AML-193 (cell line): ENCODE measurements around the gene LCN15.
"Not testable (repeated sequence)": the region's sequence is repeated elsewhere in the genome, so short reads cannot be mapped to it uniquely, and the experiment has no call there.

ENCODE experiments used
- DNase-seq, 2 experiments: peaks; one replicate each; lab custom pipeline; 2025; lab: John Stamatoyannopoulos, UW

Gene LCN15

GRCh38 chr9:136774416-136775045 lies 10.2 kb upstream of the LCN15 start:
- no peak for DNase-seq

DNA sequence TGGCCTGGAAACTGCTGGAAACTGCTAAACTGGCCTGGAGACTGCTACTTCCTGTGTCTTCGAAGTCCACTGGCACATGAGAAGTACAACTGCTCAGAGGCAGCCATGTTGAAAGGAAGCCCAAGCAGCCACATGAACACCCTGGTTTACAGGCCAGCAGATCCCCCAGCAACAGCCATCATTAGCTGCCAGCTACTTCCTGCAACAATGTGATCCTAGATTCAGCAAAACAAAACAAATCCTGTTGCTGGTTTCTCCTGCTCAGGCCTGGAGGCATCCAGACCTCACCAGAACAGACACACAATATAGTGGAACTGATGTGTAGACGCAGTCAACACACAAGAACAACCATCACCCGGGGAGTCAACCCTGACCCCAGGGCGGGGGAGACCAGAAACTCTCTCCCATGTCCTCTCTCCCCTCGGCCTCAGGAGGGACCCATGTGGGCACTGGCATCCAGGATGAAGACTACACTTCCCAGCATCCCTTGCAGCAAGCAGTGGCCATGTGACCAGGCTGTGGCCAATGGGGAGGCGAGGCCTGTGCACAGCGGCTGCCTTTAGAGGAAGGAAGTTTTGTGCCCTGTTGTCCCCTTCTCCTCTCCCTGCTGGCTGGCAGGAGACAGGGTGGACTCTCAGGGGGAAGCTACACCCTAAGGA lies 9.2 kb upstream of the LCN15 start:
- DNase-seq: peak; percentile 1 to 5

- no peak for DNase-seq
Measured at GRCh38 chr9:136771907-136772415, 7.6 kb upstream of the LCN15 start.

- DNase-seq: no peak
Measured at GRCh38 chr9:136769710-136770191, 5.4 kb upstream of the LCN15 start.

DNA sequence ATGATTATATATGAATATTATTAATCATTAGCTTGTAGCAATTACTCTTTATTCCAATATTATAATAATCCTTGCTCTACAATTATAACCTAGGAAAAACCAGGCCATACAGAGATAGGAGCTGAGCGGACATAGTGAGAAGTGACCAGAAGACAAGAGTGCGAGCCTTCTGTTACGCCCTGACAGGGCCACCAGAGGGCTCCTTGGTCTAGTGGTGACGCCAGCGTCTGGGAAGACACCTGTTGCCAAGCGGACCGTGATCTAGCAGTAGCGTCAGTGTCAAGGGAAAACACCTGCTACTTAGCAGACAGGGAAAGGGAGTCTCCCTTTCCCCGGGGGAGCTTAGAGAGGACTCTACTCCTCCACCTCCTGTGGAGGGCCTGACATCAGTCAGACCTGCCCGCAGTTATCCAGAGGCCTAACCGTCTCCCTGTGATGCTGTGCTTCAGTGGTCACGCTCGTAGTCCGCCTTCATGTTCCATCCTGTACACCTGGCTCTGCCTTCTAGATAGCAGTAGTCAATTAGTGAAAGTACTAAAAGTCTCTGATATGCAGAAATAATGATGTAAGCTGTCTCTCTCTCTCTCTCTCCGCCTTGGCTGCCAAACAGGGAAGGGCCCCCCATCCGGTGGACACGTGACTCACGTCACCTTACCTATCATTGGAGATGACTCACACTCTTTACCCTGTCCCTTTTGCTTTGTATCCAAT lies 2.2 kb upstream of the LCN15 start:
- DNase-seq: peak; percentile 13 to 22

GRCh38 chr9:136765745-136766409 lies 1.6 kb upstream of the LCN15 start:
- not testable (repeated sequence) for DNase-seq

DNA sequence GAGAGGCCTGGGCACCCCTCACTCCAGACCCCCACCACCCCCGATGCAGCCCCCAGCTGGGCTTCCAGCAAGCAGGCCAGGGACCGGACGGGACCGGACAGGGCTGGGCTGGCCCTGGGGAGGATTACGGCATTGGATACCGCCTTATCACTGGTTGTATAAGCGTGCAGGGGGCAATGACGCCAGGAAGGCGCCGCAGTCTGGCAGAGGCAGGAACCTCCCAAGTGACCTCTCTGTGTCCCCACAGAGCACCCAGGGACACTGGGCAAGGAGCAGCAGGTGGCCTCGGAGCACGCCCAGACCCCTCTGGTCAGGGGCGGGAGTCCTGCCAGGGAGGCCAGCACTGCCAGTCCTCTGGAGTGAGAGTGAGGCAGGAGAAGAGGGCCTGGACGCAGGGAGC lies 723 bp upstream of the LCN15 start:
- no peak for DNase-seq

DNA sequence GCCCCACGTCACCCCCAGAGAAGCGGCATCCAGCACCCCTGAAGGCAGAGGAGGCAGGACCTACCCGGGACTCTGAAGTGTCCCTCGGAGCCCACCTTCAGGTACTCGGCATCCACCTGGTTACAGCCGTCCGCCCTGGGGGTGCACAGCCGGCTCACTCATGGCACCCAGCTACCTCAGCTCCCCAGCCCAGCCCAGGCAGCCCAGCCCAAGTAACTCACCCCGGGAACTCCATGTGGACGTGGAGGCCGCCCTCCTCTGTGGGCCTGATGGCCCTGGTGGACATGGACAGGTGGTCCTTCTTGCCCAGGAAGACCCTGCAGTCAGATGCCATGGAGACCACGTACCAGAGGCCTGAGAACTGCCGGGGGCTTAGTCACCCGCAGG lies 676 bp downstream of the LCN15 start:
- DNase-seq: no peak

DNA sequence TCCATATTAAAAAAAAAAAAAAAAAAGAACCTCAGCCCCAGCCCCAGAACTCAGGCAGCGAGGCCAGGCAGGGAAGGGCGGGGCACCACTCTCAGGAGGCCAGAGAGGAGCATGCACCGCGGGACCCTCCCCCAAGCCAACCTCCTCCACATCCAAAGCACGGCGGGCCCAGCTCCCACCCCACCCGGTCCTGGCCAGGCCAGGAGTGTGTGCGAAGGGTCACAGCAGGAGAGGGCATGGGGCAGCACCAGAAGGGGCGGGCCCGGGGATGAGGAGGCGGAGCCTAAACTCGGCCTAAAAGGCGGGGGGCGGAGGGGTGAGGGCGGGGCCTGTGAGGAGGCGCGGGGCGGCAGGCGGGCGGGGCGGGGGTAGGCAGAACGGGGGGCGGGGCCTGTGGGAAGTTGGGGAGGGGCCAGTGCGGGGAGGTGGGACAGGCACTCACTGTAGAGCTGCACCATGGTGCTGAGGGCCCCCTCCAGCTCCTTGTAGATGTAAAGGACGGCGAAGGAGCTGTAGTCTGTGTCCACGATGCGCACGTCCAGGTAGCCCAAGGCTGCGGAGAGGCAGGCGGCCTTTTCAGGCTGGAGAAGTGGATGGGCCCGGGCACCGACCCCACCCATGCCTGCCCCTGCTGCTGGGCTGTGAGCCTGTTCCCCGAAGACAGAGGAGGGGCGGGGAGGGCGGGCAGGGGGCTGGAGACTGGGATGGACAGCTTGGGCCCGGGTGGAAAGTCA lies 1.2 kb downstream of the LCN15 start:
- DNase-seq: no peak

GRCh38 chr9:136762221-136762691 lies 2.1 kb downstream of the LCN15 start:
- DNase-seq: no peak

DNA sequence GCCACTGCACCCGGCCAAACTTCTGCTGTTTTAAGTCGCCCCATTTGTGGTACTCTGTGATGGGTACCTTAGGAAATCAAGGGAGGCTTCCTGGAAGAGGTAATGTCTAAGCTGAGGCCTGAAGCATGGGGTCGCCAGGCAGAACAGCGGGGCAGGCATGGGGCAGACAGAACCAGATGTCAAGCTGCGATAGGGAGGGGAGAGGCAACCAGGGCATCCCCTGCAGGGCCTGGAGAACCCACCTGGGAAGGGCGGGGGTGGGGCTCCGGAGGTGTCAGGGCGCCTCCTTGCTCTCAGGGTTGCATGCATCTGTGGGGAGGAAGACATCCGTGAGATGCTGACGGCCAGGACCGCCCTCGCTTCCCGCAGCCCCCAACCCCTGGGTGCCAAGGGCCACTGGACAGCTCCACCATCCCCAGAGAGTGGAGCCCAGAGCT lies 2.8 kb downstream of the LCN15 start:
- DNase-seq: no peak

- peak; percentile 43 to 73 for DNase-seq
Measured at GRCh38 chr9:136760834-136761544, 3.3 kb downstream of the LCN15 start.

- no peak for DNase-seq
Measured at GRCh38 chr9:136760424-136760823, 3.9 kb downstream of the LCN15 start.

DNA sequence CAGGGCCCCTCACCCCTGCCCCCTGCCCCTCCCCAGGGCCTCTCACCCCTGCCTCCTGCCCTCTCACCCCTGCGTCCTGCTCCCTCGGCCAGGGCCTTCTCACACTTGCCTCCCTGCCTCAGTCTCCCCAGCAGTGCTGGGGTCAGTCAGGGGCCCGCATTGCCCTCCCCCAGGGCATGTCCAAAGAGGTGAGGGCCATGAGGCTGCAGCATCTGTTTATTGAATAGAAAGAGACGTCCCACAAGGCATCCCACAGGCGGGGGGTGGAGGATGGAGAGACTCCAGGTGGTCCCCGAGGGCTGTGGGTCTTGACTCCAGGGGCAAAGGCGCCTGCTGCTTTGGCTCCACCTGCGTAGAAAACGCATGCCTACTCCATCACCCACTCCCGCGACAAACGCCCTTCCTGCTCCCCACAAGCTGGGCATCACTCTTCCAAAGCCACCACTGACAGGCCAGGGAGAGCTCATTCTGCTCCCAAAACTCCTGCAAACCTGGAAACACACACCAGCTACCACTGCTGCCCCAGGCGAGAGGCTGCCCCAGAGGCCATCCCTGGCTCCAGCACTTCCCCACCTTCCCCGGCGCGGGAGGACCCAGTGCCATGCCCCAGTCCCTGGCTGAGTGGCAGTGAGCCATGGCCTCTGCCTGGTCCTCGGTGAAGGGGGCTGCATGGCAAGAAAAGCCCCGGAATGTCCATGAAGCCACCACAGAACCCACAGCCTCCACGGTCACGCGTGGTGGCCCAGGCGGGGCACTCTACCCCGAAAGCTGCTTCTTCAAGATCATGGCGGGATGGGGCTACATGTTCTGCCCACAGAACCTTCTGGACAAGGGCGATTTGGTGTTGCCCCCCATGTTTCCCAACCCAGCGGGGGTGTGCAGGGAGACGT lies 4.6 kb downstream of the LCN15 start:
- DNase-seq: no peak

GRCh38 chr9:136759001-136759400 lies 5.3 kb downstream of the LCN15 start:
- no peak for DNase-seq

- DNase-seq: no peak
Measured at GRCh38 chr9:136757751-136758140, 6.6 kb downstream of the LCN15 start.

DNA sequence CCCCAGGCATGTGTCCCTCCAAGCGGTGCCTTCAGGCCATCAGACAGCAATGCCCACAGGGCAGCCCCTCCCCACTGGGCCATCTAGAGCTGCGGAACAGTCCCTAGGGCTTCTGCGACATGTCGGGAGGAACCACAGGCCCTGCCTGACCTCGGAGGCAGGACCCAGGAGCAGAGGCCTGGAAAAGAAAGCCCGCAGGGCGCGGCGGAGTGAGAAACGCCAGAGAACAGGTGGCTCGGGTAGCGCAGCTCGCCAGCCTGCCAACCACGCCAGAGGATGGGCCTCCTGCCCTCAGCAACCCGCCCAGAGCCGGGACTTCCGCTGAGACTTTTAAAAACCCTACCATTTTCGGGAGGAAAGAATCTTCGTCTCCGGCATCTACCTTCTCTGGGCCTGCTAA lies 7.0 kb downstream of the LCN15 start:
- no peak for DNase-seq

DNA sequence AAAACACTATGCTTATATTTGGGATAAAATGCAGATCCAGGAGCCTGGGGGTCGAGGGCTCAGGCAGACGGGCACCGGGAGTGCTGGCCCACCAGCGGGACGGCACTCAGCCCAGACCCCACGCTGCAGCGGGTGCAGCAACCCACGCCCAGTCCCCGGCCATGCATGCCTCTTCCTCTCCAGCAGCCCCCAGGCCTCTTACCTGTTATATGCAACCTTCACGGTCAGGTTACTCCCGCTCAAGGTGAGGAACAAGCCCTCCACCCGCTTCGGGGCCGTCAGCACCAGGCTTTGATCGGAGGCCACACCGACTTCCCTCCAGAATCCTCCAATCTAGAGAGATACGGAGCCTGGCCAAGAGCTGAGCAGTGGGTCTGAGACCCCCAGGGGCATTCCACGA lies 7.5 kb downstream of the LCN15 start:
- no peak for DNase-seq

DNA sequence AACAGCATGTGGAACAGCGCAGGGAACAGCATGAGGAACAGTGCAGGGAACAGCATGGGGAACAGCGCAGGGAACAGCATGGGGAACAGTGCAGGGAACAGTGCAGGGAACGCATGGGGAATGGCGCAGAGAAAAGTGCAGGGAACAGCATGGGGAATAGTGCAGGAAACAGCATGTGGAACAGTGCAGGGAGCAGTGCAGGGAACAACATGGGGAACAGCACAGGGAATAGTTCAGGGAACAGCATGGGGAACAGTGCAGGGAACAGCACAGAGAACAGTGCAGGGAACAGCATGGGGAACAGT lies 8.2 kb downstream of the LCN15 start:
- no peak for DNase-seq
